Stimulated activated naive CD8-positive, alpha-beta T cell treated with anti-CD3 and anti-CD28 coated beads, Interleukin-15, amount 100 ng/mL, for 72 hours (primary cell): ENCODE data around the gene SPINK2.

Experiments used
- ATAC-seq: fragments of 150-1000 bp; cut with Tn5 transposase; 2 replicates; pipeline ENCODE4 v1.10.0; 2021; ENCODE audit warnings: mild to moderate bottlenecking, moderate library complexity
- DNase-seq, 2 donors: peaks; one replicate each; pipeline ENCODE4 v3.0.0; 2021 to 2022
- H3K27ac Mint-ChIP-seq, 2 donors: one replicate each; pipeline ENCODE4 v1.8.0; 2022; ENCODE audit warnings: mild to moderate bottlenecking in 2 of 2, mixed read lengths in 2 of 2, moderate library complexity in 2 of 2
- H3K27me3 Mint-ChIP-seq: one replicate; pipeline ENCODE4 v1.8.0; 2022; ENCODE audit warnings: mixed read lengths
- H3K4me1 Mint-ChIP-seq: one replicate; pipeline ENCODE4 v1.8.0; 2022; ENCODE audit warnings: mild to moderate bottlenecking, mixed read lengths
- H3K4me3 Mint-ChIP-seq, 2 donors: one replicate each; pipeline ENCODE4 v1.8.0; 2022; ENCODE audit warnings: mild to moderate bottlenecking in 2 of 2, mixed read lengths in 2 of 2, moderate library complexity in 1 of 2
- H3K9me3 Mint-ChIP-seq, 2 donors: one replicate each; pipeline ENCODE4 v1.8.0; 2022; ENCODE audit warnings: mixed read lengths in 2 of 2

The SPINK2 gene

GRCh38 chr4:56818797-56819196 lies 2.7 kb downstream of the SPINK2 start:
- ATAC-seq (no peak), DNase-seq (no peak)
- H3K4me3 Mint-ChIP-seq: no peak overlapping the region
- H3K27ac Mint-ChIP-seq: no peak overlapping the region
- H3K9me3 Mint-ChIP-seq: no peaks in the 10 kb centered on the region
- H3K27me3 Mint-ChIP-seq: peaks cover 28% of the 10 kb centered on the region
- peaks cover 45% of the 10 kb centered on the region for H3K4me1 Mint-ChIP-seq

- peak overlapping the region in 1 of 2 donors; percentile 90 for H3K27ac Mint-ChIP-seq
- no peaks in the 10 kb centered on the region for H3K9me3 Mint-ChIP-seq
- H3K4me1 Mint-ChIP-seq: peaks cover 45% of the 10 kb centered on the region
- ATAC-seq (peak; percentile 94), DNase-seq (peak; percentile 38 to 51)
- peak overlapping the region; percentile 44 to 49 for H3K4me3 Mint-ChIP-seq
- peaks cover 20% of the 10 kb centered on the region for H3K27me3 Mint-ChIP-seq
Measured at GRCh38 chr4:56817840-56818491, 3.5 kb downstream of the SPINK2 start.

- peaks cover 17% of the 10 kb centered on the region for H3K4me1 Mint-ChIP-seq
- H3K27ac Mint-ChIP-seq: no peak overlapping the region
- no peak for ATAC-seq
- DNase-seq: no peak
- H3K9me3 Mint-ChIP-seq: no peaks in the 10 kb centered on the region
- H3K27me3 Mint-ChIP-seq: no peaks in the 10 kb centered on the region
- H3K4me3 Mint-ChIP-seq: no peak overlapping the region
Measured at GRCh38 chr4:56806666-56807065, 14.8 kb downstream of the SPINK2 start.

DNA sequence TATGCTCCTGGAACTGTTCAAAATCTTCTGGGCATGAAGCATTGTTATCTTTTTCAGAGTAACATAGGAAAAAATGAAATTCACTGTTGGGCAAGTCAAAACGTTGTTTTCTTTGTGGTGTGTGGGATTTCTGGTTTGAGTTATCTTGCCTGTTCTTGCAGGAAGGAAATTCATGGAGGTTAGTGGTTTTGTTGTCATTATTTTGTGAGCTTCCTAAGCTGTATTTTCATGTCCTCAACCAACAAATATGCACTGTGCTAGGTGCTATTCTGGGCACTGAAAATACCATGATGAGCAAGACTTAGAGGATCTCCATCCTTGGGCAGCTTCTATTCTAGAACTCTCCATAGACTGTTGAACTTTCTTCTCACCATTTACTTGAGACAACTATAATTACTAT lies 16.9 kb downstream of the SPINK2 start:
- Mint-ChIP-seq H3K27ac (no peak overlapping the region), H3K9me3 (no peaks in the 10 kb centered on the region), H3K4me3 (no peak overlapping the region), H3K27me3 (no peaks in the 10 kb centered on the region), H3K4me1 (peaks cover 30% of the 10 kb centered on the region)
- ATAC-seq: peak; percentile 60
- no peak for DNase-seq

DNA sequence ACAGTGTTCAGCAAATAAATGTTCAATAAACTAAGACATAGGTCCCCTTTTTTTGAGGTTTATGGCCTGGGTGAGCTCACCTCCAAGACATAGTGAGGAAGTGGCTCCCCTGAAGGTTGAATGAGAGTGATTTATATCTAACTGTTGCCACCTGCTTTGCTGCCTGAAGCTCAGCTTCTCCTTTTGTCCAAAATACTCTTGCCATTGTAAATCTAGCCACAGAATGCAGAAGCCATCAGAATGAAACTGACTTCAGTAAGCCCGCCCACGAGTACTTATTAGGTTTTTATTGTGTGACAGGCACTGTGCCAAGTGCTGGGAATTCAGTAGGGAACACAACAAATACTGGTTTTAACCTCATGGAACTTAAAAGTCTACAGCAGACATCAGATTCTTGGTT lies 18.0 kb downstream of the SPINK2 start:
- DNase-seq (no peak), ATAC-seq (peak; percentile 18)
- Mint-ChIP-seq H3K27ac (peak overlapping the region in 1 of 2 donors; percentile 40), H3K4me1 (peaks cover 33% of the 10 kb centered on the region), H3K9me3 (no peaks in the 10 kb centered on the region), H3K4me3 (no peak overlapping the region), H3K27me3 (no peaks in the 10 kb centered on the region)

DNA sequence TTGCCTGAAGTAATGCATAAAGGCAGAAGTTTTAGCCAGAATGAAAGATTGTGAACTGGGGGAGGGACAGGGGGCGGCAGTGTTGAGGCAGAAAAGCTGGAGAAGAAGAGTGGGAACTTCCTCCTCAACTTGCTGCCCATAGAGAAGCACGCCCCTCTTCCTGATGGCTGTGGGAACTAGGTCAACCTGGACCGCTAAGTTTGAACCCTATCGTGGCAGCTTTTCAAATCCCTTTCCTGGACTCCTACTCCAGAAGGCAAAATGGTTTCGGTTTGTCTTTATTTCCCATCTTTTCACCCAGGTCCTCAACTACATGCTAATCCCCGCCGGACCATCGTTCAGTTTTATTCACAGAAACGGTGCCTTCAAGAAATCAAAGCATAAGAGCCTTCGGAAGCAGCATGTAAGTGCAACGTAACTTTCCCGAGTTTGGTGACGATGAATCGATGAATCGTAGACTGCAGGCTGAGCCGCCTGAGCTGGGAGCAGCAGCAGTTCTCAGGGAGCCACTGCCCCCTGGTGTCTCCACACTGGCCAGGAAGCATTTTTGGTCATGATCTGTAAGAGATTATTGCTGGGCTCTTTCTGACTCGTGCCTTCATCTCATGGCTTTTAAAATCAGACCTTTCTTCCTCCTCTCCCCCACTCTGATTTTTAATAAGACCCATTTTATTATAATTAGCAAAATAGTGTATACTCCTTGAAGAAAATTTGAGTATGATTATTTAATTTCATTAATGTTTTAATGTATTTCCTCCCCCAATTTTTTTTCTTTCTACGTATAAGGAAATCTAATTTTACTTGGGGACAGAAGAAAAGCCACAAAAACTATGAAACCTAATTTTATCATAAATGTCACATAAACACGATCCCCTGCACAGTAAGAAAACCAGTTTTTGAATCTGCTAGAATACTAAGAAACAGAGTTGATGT lies 21.4 kb downstream of the SPINK2 start:
- Mint-ChIP-seq H3K27me3 (no peaks in the 10 kb centered on the region), H3K4me3 (peak overlapping the region; percentile 89 to 94), H3K4me1 (peaks cover 33% of the 10 kb centered on the region), H3K9me3 (no peaks in the 10 kb centered on the region), H3K27ac (peak overlapping the region; percentile 90 to 94)
- peak; percentile 96 for ATAC-seq
- peak; percentile 73 to 85 for DNase-seq

- DNase-seq: no peak
- H3K27me3 Mint-ChIP-seq: no peaks in the 10 kb centered on the region
- peak overlapping the region; percentile 89 to 94 for H3K4me3 Mint-ChIP-seq
- ATAC-seq: no peak
- H3K4me1 Mint-ChIP-seq: peaks cover 28% of the 10 kb centered on the region
- no peaks in the 10 kb centered on the region for H3K9me3 Mint-ChIP-seq
- no peak overlapping the region for H3K27ac Mint-ChIP-seq
Measured at GRCh38 chr4:56799161-56799759, 22.2 kb downstream of the SPINK2 start.

- Mint-ChIP-seq H3K9me3 (no peaks in the 10 kb centered on the region), H3K27me3 (no peaks in the 10 kb centered on the region), H3K4me3 (no peak overlapping the region), H3K4me1 (peaks cover 16% of the 10 kb centered on the region), H3K27ac (no peak overlapping the region)
- ATAC-seq (no peak), DNase-seq (no peak)
Measured at GRCh38 chr4:56796211-56796610, 25.3 kb downstream of the SPINK2 start.

DNA sequence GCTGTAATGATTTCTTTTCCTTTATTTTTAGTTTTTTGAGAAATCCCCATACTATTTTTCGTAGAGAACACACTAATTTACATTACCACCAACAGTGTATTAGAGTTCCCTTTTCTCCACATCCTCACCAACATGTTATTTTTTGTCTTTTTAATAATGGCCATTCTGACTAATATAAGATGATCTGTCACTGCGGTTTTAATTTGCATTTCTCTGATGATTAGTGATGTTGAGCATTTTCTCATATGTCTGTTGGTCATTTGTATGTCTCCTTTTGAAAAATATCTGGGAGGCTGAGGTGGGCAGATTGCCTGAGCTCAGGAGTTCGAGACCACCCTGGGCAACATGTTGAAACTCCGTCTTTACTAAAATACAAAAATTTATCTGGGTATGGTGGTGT lies 30.2 kb downstream of the SPINK2 start:
- H3K4me1 Mint-ChIP-seq: no peaks in the 10 kb centered on the region
- no peak for DNase-seq
- no peaks in the 10 kb centered on the region for H3K27me3 Mint-ChIP-seq
- H3K27ac Mint-ChIP-seq: no peak overlapping the region
- ATAC-seq: no peak
- no peak overlapping the region for H3K4me3 Mint-ChIP-seq
- H3K9me3 Mint-ChIP-seq: no peaks in the 10 kb centered on the region

DNA sequence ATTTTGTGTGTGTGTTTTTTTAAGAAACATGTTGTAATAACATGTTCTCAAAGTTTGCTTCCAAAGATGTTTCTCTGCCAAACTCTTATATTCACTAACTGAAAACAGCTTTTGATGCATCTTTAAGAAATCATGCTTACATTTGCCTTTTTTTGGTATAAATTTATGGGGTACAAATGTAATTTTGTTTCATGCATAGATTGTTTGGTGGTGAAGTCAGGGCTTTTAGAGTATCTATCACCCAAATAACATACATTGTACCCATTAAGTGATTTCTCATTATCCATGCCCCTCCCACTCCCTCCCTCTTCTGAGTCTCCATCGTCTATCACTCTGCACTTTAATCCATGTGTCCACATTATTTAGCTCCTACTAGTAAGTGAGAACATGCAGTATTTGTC lies 30.8 kb downstream of the SPINK2 start:
- no peak overlapping the region for H3K4me3 Mint-ChIP-seq
- H3K27ac Mint-ChIP-seq: no peak overlapping the region

DNA sequence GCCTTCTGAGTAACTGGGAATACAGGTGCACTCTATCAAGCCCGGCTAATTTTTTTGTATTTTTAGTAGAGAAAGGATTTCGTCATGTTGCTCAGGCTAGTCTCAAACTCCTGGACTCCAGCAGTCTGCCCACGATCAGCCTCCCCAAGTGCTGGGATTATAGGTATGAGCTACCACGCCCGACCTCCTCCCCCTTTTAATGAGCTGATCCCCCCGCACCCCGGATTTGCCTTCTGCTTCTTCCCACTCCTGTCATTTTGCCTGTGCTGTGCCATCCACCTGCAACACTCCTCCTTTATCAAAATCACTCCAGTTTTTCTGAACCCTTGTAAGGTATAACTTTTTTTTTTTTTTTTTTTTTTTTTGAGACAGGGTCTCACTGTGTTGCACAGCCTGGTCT lies 33.4 kb downstream of the SPINK2 start:
- H3K4me3 Mint-ChIP-seq: no peak overlapping the region
- no peak overlapping the region for H3K27ac Mint-ChIP-seq
- H3K9me3 Mint-ChIP-seq: no peaks in the 10 kb centered on the region
- no peak for DNase-seq
- H3K4me1 Mint-ChIP-seq: no peaks in the 10 kb centered on the region
- no peak for ATAC-seq
- no peaks in the 10 kb centered on the region for H3K27me3 Mint-ChIP-seq

More for the DNA sequence above, 30.8 kb downstream of the SPINK2 start:
- H3K27me3 Mint-ChIP-seq: no peaks in the 10 kb centered on the region
- no peaks in the 10 kb centered on the region for H3K4me1 Mint-ChIP-seq
- H3K9me3 Mint-ChIP-seq: no peaks in the 10 kb centered on the region
- ATAC-seq (no peak), DNase-seq (no peak)

DNA sequence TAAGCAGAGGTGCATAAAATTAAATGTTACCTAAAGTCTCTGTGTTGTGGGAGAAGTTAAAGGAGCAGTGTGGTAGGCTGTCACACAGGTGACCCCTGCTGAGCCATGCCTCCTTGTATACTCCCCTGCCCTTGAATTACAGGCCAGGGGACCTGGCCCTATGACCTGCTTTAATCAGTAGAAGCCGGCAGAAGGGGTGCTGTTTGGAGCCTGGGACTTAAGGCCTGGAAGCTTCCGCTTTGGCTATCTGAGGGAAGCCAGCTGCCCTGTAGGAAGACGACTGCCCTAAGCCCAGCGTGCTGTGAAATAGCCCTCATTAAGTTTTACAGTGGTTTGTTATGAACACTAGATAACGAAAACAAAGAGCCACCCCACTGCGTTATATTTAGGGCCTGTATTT lies 34.1 kb downstream of the SPINK2 start:
- Mint-ChIP-seq H3K4me3 (no peak overlapping the region), H3K27me3 (no peaks in the 10 kb centered on the region), H3K27ac (no peak overlapping the region)

GRCh38 chr4:56786955-56787354 lies 34.5 kb downstream of the SPINK2 start:
- H3K4me3 Mint-ChIP-seq: no peak overlapping the region
- no peaks in the 10 kb centered on the region for H3K4me1 Mint-ChIP-seq
- no peak for DNase-seq
- H3K9me3 Mint-ChIP-seq: no peaks in the 10 kb centered on the region
- no peak overlapping the region for H3K27ac Mint-ChIP-seq
- no peak for ATAC-seq
- H3K27me3 Mint-ChIP-seq: no peaks in the 10 kb centered on the region

More for the DNA sequence above, 34.1 kb downstream of the SPINK2 start:
- no peaks in the 10 kb centered on the region for H3K4me1 Mint-ChIP-seq
- DNase-seq: no peak
- H3K9me3 Mint-ChIP-seq: no peaks in the 10 kb centered on the region
- no peak for ATAC-seq

GRCh38 chr4:56783986-56784385 lies 37.5 kb downstream of the SPINK2 start:
- no peaks in the 10 kb centered on the region for H3K27me3 Mint-ChIP-seq
- no peak for ATAC-seq
- H3K9me3 Mint-ChIP-seq: no peaks in the 10 kb centered on the region
- no peak for DNase-seq
- H3K4me3 Mint-ChIP-seq: no peak overlapping the region
- H3K27ac Mint-ChIP-seq: no peak overlapping the region
- no peaks in the 10 kb centered on the region for H3K4me1 Mint-ChIP-seq

DNA sequence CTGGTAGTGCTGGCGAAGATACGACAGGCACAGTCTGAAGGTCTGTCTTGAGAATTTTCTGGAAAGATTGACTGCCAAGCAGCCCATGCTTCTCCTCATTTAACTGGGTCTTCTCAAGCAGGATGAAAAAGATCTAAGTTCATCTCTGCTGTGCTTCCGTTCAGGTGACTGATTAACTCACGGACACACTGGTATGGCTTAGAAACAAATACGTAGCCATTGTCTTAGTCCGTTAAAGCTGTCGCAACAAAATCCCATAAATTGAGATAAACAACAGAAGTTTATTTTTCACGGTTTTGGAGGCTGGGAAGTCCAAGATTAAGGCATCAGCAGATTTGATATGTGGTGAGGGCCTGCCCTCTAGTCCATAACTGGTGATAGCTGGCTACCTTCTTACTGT lies 39.5 kb downstream of the SPINK2 start:
- no peaks in the 10 kb centered on the region for H3K27me3 Mint-ChIP-seq
- no peak overlapping the region for H3K4me3 Mint-ChIP-seq
- no peak overlapping the region for H3K27ac Mint-ChIP-seq
- ATAC-seq: no peak
- no peak for DNase-seq
- no peaks in the 10 kb centered on the region for H3K9me3 Mint-ChIP-seq
- no peaks in the 10 kb centered on the region for H3K4me1 Mint-ChIP-seq

GRCh38 chr4:56773346-56773745 lies 48.2 kb downstream of the SPINK2 start:
- Mint-ChIP-seq H3K9me3 (no peaks in the 10 kb centered on the region), H3K27ac (peak overlapping the region in 1 of 2 donors; percentile 54)

More at GRCh38 chr4:56773346-56773745, 48.2 kb downstream of the SPINK2 start:
- ATAC-seq: no peak
- H3K27me3 Mint-ChIP-seq: no peaks in the 10 kb centered on the region
- H3K4me3 Mint-ChIP-seq: no peak overlapping the region
- no peak for DNase-seq
- H3K4me1 Mint-ChIP-seq: no peaks in the 10 kb centered on the region
